K562 (cell line): ENCODE measurements around the gene YPEL1. TPM values are rescaled to one million over a fixed set of nuclear protein-coding genes. Genes with fewer than 3 reads are reported as not detected.

Experiments used
- ATAC-seq: fragments of 200-7000 bp; cut with Tn5 transposase; 3 replicates; pipeline ENCODE4 v1.9.1; 2020; ENCODE audit warnings: moderate library complexity
- BruUV-seq: library from RNA; stranded (reverse); fragments of 400-500 nt; replicated peaks from 2 replicates; lab custom pipeline; 2021; lab: Mats Ljungman, UMichigan
- CTCF ChIA-PET: fragments of 300-600 bp; formaldehyde crosslinking; extraction: SDS; loops from one replicate; lab custom pipeline; 2021; ENCODE audit warnings: low intra/inter-chr PET ratio; lab: Yijun Ruan, JAX
- POLR2A ChIA-PET: fragments of 300-600, 350-650 bp; sonication (Branson Sonifier 250); formaldehyde crosslinking; extraction: SDS; loops from one replicate; lab custom pipeline; 2021; ENCODE audit warnings: antibody characterized with exemption, inconsistent platforms; lab: Yijun Ruan, JAX
- DNase-seq, 4 experiments: peaks; one replicate each; pipeline versions ENCODE4 v3.0.0 to v3.0.0-alpha.2; 2011 to 2018; ENCODE audit warnings: low spot score in 3 of 4, mixed read lengths in 3 of 4; ENCODE audit errors: extremely low read depth in 1 of 4
- FAIRE-seq: peaks from 2 replicates; lab custom pipeline; 2011; peaks lifted over from hg19 to GRCh38; lab: Jason Lieb, UNC
- H2AFZ ChIP-seq: 2 replicates; pipeline ENCODE4 v1.6.0; 2011; ENCODE audit warnings: low read depth, low read length, control low read depth, inconsistent platforms
- H3K27ac ChIP-seq: fragments of 200-600 bp; 3 replicates; pipeline ENCODE4 v1.8.0; 2011; ENCODE audit warnings: low read depth, mild to moderate bottlenecking, control low read depth, inconsistent platforms, low read length, moderate library complexity, mixed read lengths; ENCODE audit errors: extremely low read depth
- H3K27me3 ChIP-seq, 2 experiments: fragments of 300-600 bp in 1 of 2; 2 replicates in 1 of 2; 3 replicates in 1 of 2; pipeline versions ENCODE4 v1.6.0 to v1.8.0; 2011; ENCODE audit warnings: inconsistent platforms in 2 of 2, low read length in 2 of 2, mild to moderate bottlenecking in 1 of 2, mixed read lengths in 1 of 2, moderate library complexity in 1 of 2; ENCODE audit not compliant: control insufficient read depth in 2 of 2, insufficient read depth in 2 of 2
- H3K36me3 ChIP-seq: fragments of 300-600 bp; 3 replicates; pipeline ENCODE4 v1.8.0; 2011; ENCODE audit warnings: mild to moderate bottlenecking, low read length, inconsistent platforms; ENCODE audit not compliant: control insufficient read depth, insufficient read depth
- H3K4me1 ChIP-seq, 2 experiments: fragments of 200-600 bp in 1 of 2; replicated peaks in 1 of 2; 2 replicates in 1 of 2; 3 replicates in 1 of 2; pipeline versions ENCODE4 v1.5.1 to v1.8.0; 2011; ENCODE audit warnings: inconsistent platforms in 2 of 2, low read length in 2 of 2, mild to moderate bottlenecking in 1 of 2, mixed read lengths in 1 of 2, moderate library complexity in 1 of 2; ENCODE audit not compliant: control insufficient read depth in 2 of 2, insufficient read depth in 2 of 2
- H3K4me2 ChIP-seq: 2 replicates; pipeline ENCODE4 v1.6.1; 2011; ENCODE audit warnings: low read length, control low read depth, inconsistent platforms, mixed read lengths; ENCODE audit not compliant: insufficient read depth
- H3K4me3 ChIP-seq: fragments of 200-600 bp; sonication (generic), shearing (Covaris generic); 2 replicates; pipeline ENCODE4 v1.5.1; 2016; ENCODE audit warnings: control low read depth, inconsistent platforms
- H3K79me2 ChIP-seq: fragments of 200-600 bp; 3 replicates; pipeline ENCODE4 v1.8.0; 2011; ENCODE audit warnings: low read length, inconsistent platforms; ENCODE audit not compliant: control insufficient read depth, insufficient read depth
- H3K9ac ChIP-seq, 2 experiments: 2 replicates each; pipeline versions ENCODE4 v1.6.0 to v1.6.1; 2011; ENCODE audit warnings: low read depth in 2 of 2, low read length in 2 of 2, control low read depth in 1 of 2, inconsistent platforms in 1 of 2, mild to moderate bottlenecking in 1 of 2, mixed read lengths in 1 of 2; ENCODE audit not compliant: insufficient read depth in 1 of 2
- H3K9me1 ChIP-seq: one replicate; pipeline ENCODE4 v1.6.0; 2011; ENCODE audit warnings: inconsistent platforms, mild to moderate bottlenecking, low read length, moderate library complexity; ENCODE audit not compliant: control insufficient read depth, insufficient read depth
- H3K9me3 ChIP-seq: replicated peaks from 2 replicates; pipeline ENCODE4 v1.5.1; 2011; ENCODE audit warnings: low read depth, low read length, inconsistent platforms; ENCODE audit not compliant: control insufficient read depth, insufficient read depth
- H4K20me1 ChIP-seq: replicated peaks from 2 replicates; pipeline ENCODE4 v1.6.1; 2011; ENCODE audit warnings: low read length, inconsistent platforms, mixed read lengths; ENCODE audit not compliant: control insufficient read depth, insufficient read depth
- ATF2 ChIP-seq: sonication (generic); formaldehyde crosslinking; IDR thresholded peaks from 2 replicates; pipeline ENCODE4 v1.8.1; 2022; ENCODE audit warnings: missing genetic modification reagents
- BRCA1 ChIP-seq, 2 experiments: fragments of 450-650 bp in 1 of 2; sonication (generic) in 1 of 2; formaldehyde crosslinking in 1 of 2; IDR thresholded peaks; 2 replicates each; pipeline versions ENCODE4 v1.5.0 to v1.6.1; 2017 to 2020; ENCODE audit warnings: mild to moderate bottlenecking in 1 of 2, missing genetic modification reagents in 1 of 2
- CHCHD3 ChIP-seq: fragments of 250-450 bp; sonication (Bioruptor Pico); IDR thresholded peaks from 2 replicates; pipeline ENCODE4 v2.1.2; 2022; ENCODE audit warnings: mild to moderate bottlenecking
- CHD2 ChIP-seq: IDR thresholded peaks from 2 replicates; pipeline ENCODE4 v1.6.1; 2011; ENCODE audit warnings: low read depth, low read length
- FOXK1 ChIP-seq: sonication (generic); formaldehyde crosslinking; IDR thresholded peaks from 2 replicates; pipeline ENCODE4 v1.8.0; 2022; ENCODE audit warnings: missing genetic modification reagents, mild to moderate bottlenecking, borderline replicate concordance
- HMG20A ChIP-seq: fragments of 450-650 bp; formaldehyde crosslinking; conservative IDR thresholded peaks from 2 replicates; pipeline ENCODE4 v1.4.0; 2020; ENCODE audit warnings: mild to moderate bottlenecking, mixed read lengths
- IRF9 ChIP-seq: fragments of 450-650 bp; IDR thresholded peaks from 2 replicates; pipeline ENCODE4 v1.6.1; 2016; ENCODE audit warnings: missing biosample characterization, missing genetic modification characterization
- KDM1A ChIP-seq, 2 experiments: fragments of 450-650 bp; IDR thresholded peaks; 2 replicates each; pipeline ENCODE4 v1.6.1; 2016; ENCODE audit warnings: mild to moderate bottlenecking in 2 of 2
- KLF10 ChIP-seq: fragments of 250-450 bp; sonication (Bioruptor Pico); IDR thresholded peaks from 2 replicates; pipeline ENCODE4 v1.6.1; 2021; ENCODE audit warnings: matching md5 sums
- POLR2G ChIP-seq: fragments of 200-400 bp; formaldehyde crosslinking; IDR thresholded peaks from 2 replicates; pipeline ENCODE4 v1.6.1; 2017; ENCODE audit warnings: low read depth, mild to moderate bottlenecking, antibody characterized with exemption, low read length, moderate library complexity
- RFX1 ChIP-seq: fragments of 450-650 bp; IDR thresholded peaks from 2 replicates; pipeline ENCODE4 v1.6.1; 2016; ENCODE audit warnings: mild to moderate bottlenecking, moderate library complexity
- SMAD3 ChIP-seq: fragments of 450-650 bp; formaldehyde crosslinking; conservative IDR thresholded peaks from 2 replicates; pipeline ENCODE4 v1.4.0; 2020; ENCODE audit warnings: mild to moderate bottlenecking
- SMARCC2 ChIP-seq: fragments of 450-650 bp; IDR thresholded peaks from 2 replicates; pipeline ENCODE4 v1.6.1; 2017; ENCODE audit warnings: antibody characterized with exemption, moderate library complexity, mild to moderate bottlenecking, low read depth
- SRF ChIP-seq, 2 experiments: fragments of 250-450, 450-650 bp in 1 of 2; sonication (Bioruptor Pico) in 1 of 2; sonication (generic) in 1 of 2; formaldehyde crosslinking; IDR thresholded peaks; 2 replicates each; pipeline versions ENCODE4 v1.5.0 to v1.5.1; 2020 to 2022; ENCODE audit warnings: mild to moderate bottlenecking in 1 of 2, missing genetic modification reagents in 1 of 2
- STAT5B ChIP-seq: fragments of 250-450 bp; sonication (Bioruptor Pico); IDR thresholded peaks from 2 replicates; pipeline ENCODE4 v1.8.0; 2021; ENCODE audit warnings: mild to moderate bottlenecking, inconsistent platforms
- ZFP91 ChIP-seq: sonication (generic); formaldehyde crosslinking; IDR thresholded peaks from 2 replicates; pipeline ENCODE4 v1.8.0; 2022; ENCODE audit warnings: mild to moderate bottlenecking, missing genetic modification reagents
- ZNF184 ChIP-seq: sonication (generic); formaldehyde crosslinking; IDR thresholded peaks from 2 replicates; pipeline ENCODE4 v1.5.0; 2020; ENCODE audit warnings: missing genetic modification reagents
- WGBS: fragments of 100-300 bp; shearing (Covaris generic); methylation state at CpG from one replicate; pipeline ENCODE4 v1.1.6; 2016; ENCODE audit warnings: low coverage, mixed read lengths; ENCODE audit not compliant: insufficient coverage; ENCODE audit errors: missing lambda C conversion rate; 5-methylcytosine and 5-hydroxymethylcytosine counted together
- in situ Hi-C: fragments of 300-500 bp; cut with MboI; formaldehyde crosslinking; loops from 4 replicates; pipeline ENCODE4 v1.15.0; 2018; ENCODE audit warnings: inconsistent platforms, mixed read lengths
- intact Hi-C: fragments of 100-400 bp; cut with micrococcal nuclease; formaldehyde crosslinking; loops from 2 replicates; pipeline ENCODE4 v1.14.2; 2022
- polyA plus RNA-seq, 8 experiments: library from polyadenylated mRNA; depleted of rRNA in 4 of 8; stranded (reverse) in 5 of 8; unstranded in 3 of 8; fragments of >200 nt; fragmentation: Nextera tagmentation in 2 of 8; fragmentation: Illumina TruSeq in 1 of 8; extraction: Ambion mirVana in 2 of 8; extraction: Trizol in 1 of 8; gene quantifications; 2 replicates each; pipeline versions ENCODE4 v1.2.1 to v1.2.3, GENCODE V29; 2011 to 2014; ENCODE audit warnings: inconsistent platforms in 1 of 8, missing spikeins in 1 of 8
- total RNA-seq, 7 experiments: library from RNA; depleted of rRNA in 6 of 7; stranded (reverse); fragments of >200 nt in 6 of 7; fragmentation: Illumina TruSeq in 2 of 7; extraction: Trizol in 2 of 7; gene quantifications; 2 replicates each; pipeline versions ENCODE4 v1.2.1 to v1.2.3, GENCODE V29; 2011 to 2021; ENCODE audit warnings: low replicate concordance in 1 of 7

Gene YPEL1
- total and polyA plus RNA-seq, 9 of the 15 experiments (the other 6 are each of a cell fraction or from before 2014, with no cell fraction given): 0.07 to 2.2 (median 0.46) TPM

GRCh38 chr22:21657360-21658032 is 78.1 kb downstream of the YPEL1 start:
- DNase-seq: peak; percentile 100
- CTCF ChIA-PET: interaction anchor here (0.6 to 1.1 kb wide), 4 partner anchors 15 to 278 kb away, joined by 3 read pairs; no protein-coding TSS in a partner anchor
- ATAC-seq: peak; percentile 95
- Histone ChIP-seq H4K20me1 (no peaks in the 10 kb centered on the region), H3K4me3 (peak overlapping the region; percentile 47), H3K9me3 (no peaks in the 10 kb centered on the region), H3K4me2 (peak overlapping the region; percentile 74), H3K27me3 (no peaks in the 10 kb centered on the region), H3K4me1 (peaks cover 21 to 42% of the 10 kb centered on the region in 2 experiments), H3K79me2 (peaks cover 11% of the 10 kb centered on the region), H3K9ac (peak overlapping the region; percentile 56 to 91), H3K36me3 (peaks cover 19% of the 10 kb centered on the region), H3K27ac (peak overlapping the region; percentile 47), H2AFZ (peak overlapping the region; percentile 83), H3K9me1 (peaks cover 13% of the 10 kb centered on the region)
- FAIRE-seq: peak; percentile 6
- POLR2A ChIA-PET: interaction anchor here (0.6 to 75.5 kb wide), 19 partner anchors 7 to 325 kb away, joined by 3 to 4622 read pairs (median 4); partner anchors contain the start of genes CCDC116, PPIL2, SDF2L1 and TOP3B
- no TSS peak for BruUV-seq
- in situ Hi-C loops: loop anchor here (25.0 kb wide), 1 partner anchor 1320 kb away; no protein-coding TSS in a partner anchor
- 12% methylated on average over 79 of the region's 79 CpGs for WGBS
- intact Hi-C loops: loop anchor here (10.0 kb wide), 1 partner anchor 803 kb away; the partner anchor contains the start of genes PI4KA and SNAP29
- no peak for TF ChIP-seq CHCHD3
- TF ChIP-seq KLF10: no peak
- no peak for TF ChIP-seq KDM1A (IDR thresholded peaks at IDR 0.05)
- no peak for TF ChIP-seq HMG20A (CRISPR knock-in tag)
- no peak for TF ChIP-seq POLR2G
- no peak for TF ChIP-seq ZFP91
- no peak for TF ChIP-seq ZNF184 (CRISPR knock-in tag)
- no peak for TF ChIP-seq IRF9 (tag)
- TF ChIP-seq SMAD3 (CRISPR knock-in tag): no peak
- no peak for TF ChIP-seq RFX1
- peak; percentile 68 for TF ChIP-seq CHD2
- no peak for TF ChIP-seq FOXK1
- no peak for TF ChIP-seq SRF (CRISPR knock-in tag; IDR thresholded peaks at IDR 0.05)
- TF ChIP-seq BRCA1 (IDR thresholded peaks at IDR 0.05): no peak
- no peak for TF ChIP-seq BRCA1 (CRISPR knock-in tag; IDR thresholded peaks at IDR 0.05)
- no peak for TF ChIP-seq ATF2 (CRISPR knock-in tag)
- no peak for TF ChIP-seq SMARCC2
- no peak for TF ChIP-seq STAT5B (CRISPR knock-in tag)
